ENCODE measurements around the gene MEP1B.
"Not testable (repeated sequence)": the region's sequence is repeated elsewhere in the genome, so short reads cannot be mapped to it uniquely, and the experiment has no call there.

Gene MEP1B

GRCh38 chr18:32219431-32220018 is 29.7 kb downstream of the MEP1B start:
- Histone ChIP-seq H3K4me3 (no peak overlapping the region), H3K9me3 (ENCODE audit: low read depth, low read length) (no peaks in the 10 kb centered on the region), H3K9ac (ENCODE audit: insufficient read length) (no peak overlapping the region), H3K27ac (no peak overlapping the region), H3K36me3 (ENCODE audit: insufficient read depth, low read length) (no peaks in the 10 kb centered on the region)
- DNase-seq (ENCODE audit: low read depth, low spot score), result no peak
- TF ChIP-seq FOXP2 (optimal IDR thresholded peaks at IDR 0.05; ENCODE audit: control extremely low read depth, extremely low read length, insufficient read depth), result no peak
- TF ChIP-seq EZH2 (IDR thresholded peaks at IDR 0.05), result no peak
- no peak for TF ChIP-seq POLR2AphosphoS5 (IDR thresholded peaks at IDR 0.05; ENCODE audit: borderline replicate concordance, low read depth, low read length)

DNA sequence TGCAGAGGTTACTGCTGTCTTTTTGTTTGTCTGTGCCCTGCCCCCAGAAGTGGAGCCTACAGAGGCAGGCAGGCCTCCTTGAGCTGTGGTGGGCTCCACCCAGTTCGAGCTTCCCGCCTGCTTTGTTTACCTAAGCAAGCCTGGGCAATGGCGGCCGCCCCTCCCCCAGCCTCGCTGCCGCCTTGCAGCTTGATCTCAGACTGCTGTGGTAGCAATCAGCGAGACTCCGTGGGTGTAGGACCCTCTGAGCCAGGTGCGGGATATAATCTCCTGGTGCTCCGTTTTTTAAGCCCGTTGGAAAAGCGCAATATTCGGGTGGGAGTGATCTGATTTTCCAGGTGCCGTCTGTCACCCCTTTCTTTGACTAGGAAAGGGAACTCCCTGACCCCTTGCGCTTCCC is 43.5 kb downstream of the MEP1B start:
- not testable (repeated sequence) for DNase-seq (ENCODE audit: low read depth, low spot score); H3K4me3 ChIP-seq; H3K36me3 ChIP-seq (ENCODE audit: insufficient read depth, low read length); H3K9ac ChIP-seq (ENCODE audit: insufficient read length); H3K9me3 ChIP-seq (ENCODE audit: low read depth, low read length); H3K27ac ChIP-seq

DNA sequence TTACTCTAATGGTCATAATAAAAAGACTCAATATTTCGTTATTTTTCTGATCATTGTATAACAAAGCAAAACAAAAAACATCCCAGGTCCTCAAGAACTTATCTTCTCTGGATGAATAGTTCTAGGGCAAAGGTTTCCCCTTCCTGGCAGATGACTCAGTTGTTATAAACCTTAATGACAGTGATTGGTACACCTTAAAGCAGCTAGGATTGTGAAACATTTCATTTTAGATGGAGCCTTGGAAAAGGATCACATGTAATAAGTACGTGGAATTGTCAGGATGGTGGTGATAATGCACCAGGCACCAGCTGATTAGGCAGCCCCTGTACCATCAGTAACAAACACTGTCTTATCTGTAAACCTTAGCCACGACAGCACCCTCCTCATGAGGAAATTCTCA is 47.2 kb downstream of the MEP1B start:
- DNase-seq (ENCODE audit: low read depth, low spot score), result no peak
- no peaks in the 10 kb centered on the region for H3K36me3 ChIP-seq (ENCODE audit: insufficient read depth, low read length)
- no peak overlapping the region for H3K9ac ChIP-seq (ENCODE audit: insufficient read length)
- TF ChIP-seq FOXP2 (optimal IDR thresholded peaks at IDR 0.05; ENCODE audit: control extremely low read depth, extremely low read length, insufficient read depth) (no peak), EZH2 (IDR thresholded peaks at IDR 0.05) (no peak), POLR2AphosphoS5 (IDR thresholded peaks at IDR 0.05; ENCODE audit: borderline replicate concordance, low read depth, low read length) (no peak)
- no peak overlapping the region for H3K4me3 ChIP-seq
- H3K27ac ChIP-seq, result no peak overlapping the region
- H3K9me3 ChIP-seq (ENCODE audit: low read depth, low read length), result no peaks in the 10 kb centered on the region

DNA sequence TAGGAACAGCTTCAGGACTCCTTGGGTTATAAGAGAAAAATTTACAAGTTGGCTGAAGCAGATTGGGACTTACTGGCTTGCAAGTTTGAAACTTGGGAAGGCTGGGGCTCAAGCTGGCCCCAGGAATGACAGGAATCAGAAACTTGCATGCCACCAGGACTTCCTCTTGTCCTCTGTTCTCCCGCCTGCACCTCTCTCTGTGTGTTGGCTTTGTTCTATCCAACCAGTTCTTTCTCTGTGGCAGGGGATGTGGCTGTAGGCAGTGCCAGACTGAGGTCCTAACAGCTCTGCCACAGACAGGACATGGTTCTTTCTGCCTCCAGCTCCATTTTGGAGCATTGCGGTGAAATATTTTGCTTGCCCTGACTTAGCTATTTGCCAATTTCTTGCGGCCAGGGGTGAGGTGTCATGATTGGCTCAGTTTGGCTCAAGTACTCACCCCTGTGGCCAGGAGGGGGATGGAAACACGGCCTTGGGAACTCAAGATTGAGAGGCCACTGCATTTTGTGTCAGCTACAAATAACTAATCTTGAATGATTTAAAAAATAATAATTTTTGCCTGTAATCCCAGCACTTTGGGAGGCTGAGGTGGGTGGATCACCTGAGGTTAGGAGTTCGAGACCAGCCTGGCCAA is 48.9 kb downstream of the MEP1B start:
- no peaks in the 10 kb centered on the region for H3K9me3 ChIP-seq (ENCODE audit: low read depth, low read length)
- H3K9ac ChIP-seq (ENCODE audit: insufficient read length), result no peak overlapping the region
- TF ChIP-seq POLR2AphosphoS5 (IDR thresholded peaks at IDR 0.05; ENCODE audit: borderline replicate concordance, low read depth, low read length) (no peak), EZH2 (IDR thresholded peaks at IDR 0.05) (no peak), FOXP2 (optimal IDR thresholded peaks at IDR 0.05; ENCODE audit: control extremely low read depth, extremely low read length, insufficient read depth) (no peak)
- no peak overlapping the region for H3K27ac ChIP-seq
- DNase-seq (ENCODE audit: low read depth, low spot score), result no peak
- H3K4me3 ChIP-seq, result no peak overlapping the region
- no peaks in the 10 kb centered on the region for H3K36me3 ChIP-seq (ENCODE audit: insufficient read depth, low read length)

DNA sequence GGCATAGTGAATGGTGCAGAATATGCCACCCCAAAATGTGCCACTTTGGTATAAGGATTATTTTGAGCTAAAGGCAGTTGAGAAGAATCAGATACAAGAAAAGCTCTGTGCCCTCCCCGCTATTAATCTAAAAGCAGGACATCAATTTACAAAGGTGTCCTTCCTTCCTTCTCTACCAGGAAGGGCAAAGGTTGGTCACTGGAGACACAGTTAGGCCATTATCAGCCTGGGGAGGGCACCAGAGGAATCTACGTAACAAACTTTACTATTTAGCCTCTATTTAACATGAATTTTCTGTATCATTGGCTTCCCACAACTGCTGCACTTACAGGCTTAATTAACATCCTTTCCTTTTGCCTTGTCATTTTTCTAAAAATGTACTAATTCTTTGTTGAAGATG is 52.6 kb downstream of the MEP1B start:
- no peak overlapping the region for H3K9ac ChIP-seq (ENCODE audit: insufficient read length)
- no peak overlapping the region for H3K27ac ChIP-seq
- H3K9me3 ChIP-seq (ENCODE audit: low read depth, low read length), result no peaks in the 10 kb centered on the region
- H3K4me3 ChIP-seq, result no peak overlapping the region
- no peaks in the 10 kb centered on the region for H3K36me3 ChIP-seq (ENCODE audit: insufficient read depth, low read length)
- TF ChIP-seq POLR2AphosphoS5 (IDR thresholded peaks at IDR 0.05; ENCODE audit: borderline replicate concordance, low read depth, low read length) (no peak), EZH2 (IDR thresholded peaks at IDR 0.05) (no peak), FOXP2 (optimal IDR thresholded peaks at IDR 0.05; ENCODE audit: control extremely low read depth, extremely low read length, insufficient read depth) (no peak)
- no peak for DNase-seq (ENCODE audit: low read depth, low spot score)

DNA sequence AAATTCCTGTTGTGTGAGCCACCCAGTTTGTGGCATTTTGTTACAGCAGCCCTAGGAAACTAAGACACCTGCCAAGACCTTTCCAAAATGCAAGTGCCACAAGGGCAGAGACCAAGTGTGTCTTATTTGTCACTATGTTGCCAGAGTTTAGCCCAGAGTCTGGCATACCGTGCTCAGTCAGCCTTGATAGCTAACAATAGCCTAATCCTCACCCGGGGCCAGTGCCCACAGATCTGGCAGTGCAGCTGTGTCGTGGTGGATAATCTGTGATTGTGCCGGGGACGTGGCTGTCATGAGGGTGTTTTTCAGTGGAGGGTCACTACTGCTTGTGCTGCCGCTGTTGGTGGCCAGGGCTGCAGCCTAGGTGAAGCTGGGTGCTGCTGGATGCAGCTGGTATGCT is 53.5 kb downstream of the MEP1B start:
- Histone ChIP-seq H3K9me3 (ENCODE audit: low read depth, low read length) (no peaks in the 10 kb centered on the region), H3K9ac (ENCODE audit: insufficient read length) (no peak overlapping the region)
- TF ChIP-seq FOXP2 (optimal IDR thresholded peaks at IDR 0.05; ENCODE audit: control extremely low read depth, extremely low read length, insufficient read depth) (no peak), EZH2 (IDR thresholded peaks at IDR 0.05) (no peak), POLR2AphosphoS5 (IDR thresholded peaks at IDR 0.05; ENCODE audit: borderline replicate concordance, low read depth, low read length) (no peak)

GRCh38 chr18:32244881-32245280 is 55.0 kb downstream of the MEP1B start:
- TF ChIP-seq EZH2 (IDR thresholded peaks at IDR 0.05) (no peak), POLR2AphosphoS5 (IDR thresholded peaks at IDR 0.05; ENCODE audit: borderline replicate concordance, low read depth, low read length) (no peak), FOXP2 (optimal IDR thresholded peaks at IDR 0.05; ENCODE audit: control extremely low read depth, extremely low read length, insufficient read depth) (no peak)
- H3K9me3 ChIP-seq (ENCODE audit: low read depth, low read length), result no peaks in the 10 kb centered on the region
- H3K36me3 ChIP-seq (ENCODE audit: insufficient read depth, low read length), result no peaks in the 10 kb centered on the region
- no peak overlapping the region for H3K4me3 ChIP-seq
- H3K27ac ChIP-seq, result no peak overlapping the region
- no peak for DNase-seq (ENCODE audit: low read depth, low spot score)
- no peak overlapping the region for H3K9ac ChIP-seq (ENCODE audit: insufficient read length)

More for the DNA sequence above, 53.5 kb downstream of the MEP1B start:
- no peak overlapping the region for H3K27ac ChIP-seq
- DNase-seq (ENCODE audit: low read depth, low spot score), result no peak
- H3K36me3 ChIP-seq (ENCODE audit: insufficient read depth, low read length), result no peaks in the 10 kb centered on the region
- H3K4me3 ChIP-seq, result no peak overlapping the region

- no peak overlapping the region for H3K27ac ChIP-seq
- no peaks in the 10 kb centered on the region for H3K9me3 ChIP-seq (ENCODE audit: low read depth, low read length)
- no peak for DNase-seq (ENCODE audit: low read depth, low spot score)
- no peak overlapping the region for H3K4me3 ChIP-seq
- no peak for TF ChIP-seq FOXP2 (optimal IDR thresholded peaks at IDR 0.05; ENCODE audit: control extremely low read depth, extremely low read length, insufficient read depth)
- no peak for TF ChIP-seq EZH2 (IDR thresholded peaks at IDR 0.05)
- TF ChIP-seq POLR2AphosphoS5 (IDR thresholded peaks at IDR 0.05; ENCODE audit: borderline replicate concordance, low read depth, low read length), result no peak
- no peak overlapping the region for H3K9ac ChIP-seq (ENCODE audit: insufficient read length)
- no peaks in the 10 kb centered on the region for H3K36me3 ChIP-seq (ENCODE audit: insufficient read depth, low read length)
These were observed 59.5 kb downstream of the MEP1B start for GRCh38 chr18:32249147-32249929.

Data from SK-N-MC (cell line).